ENCODE data around the gene TECPR2. TPM values are rescaled to one million over a fixed set of nuclear protein-coding genes. Genes with fewer than 3 reads are reported as not detected.

The TECPR2 gene
- total and polyA plus RNA-seq, 10 of the 15 experiments (the other 5 are each of a cell fraction or from before 2014, with no cell fraction given), result 0.15 to 10.0 (median 3.0) TPM

- TF ChIP-seq POLR2AphosphoS5 (IDR thresholded peaks at IDR 0.05; ENCODE audit: low read length) (no peak), ZNF622 (IDR thresholded peaks at IDR 0.05) (no peak), BHLHE40 (IDR thresholded peaks at IDR 0.05; ENCODE audit: borderline replicate concordance in 1 of 2, low read depth in 2 of 2, low read length in 1 of 2) (0 out of 4 replicates have a peak, but pooled peaks of 1 of the 2 experiments have one; percentile 8), PKNOX1 (IDR thresholded peaks at IDR 0.05) (no peak), EED (IDR thresholded peaks at IDR 0.05; ENCODE audit: low read depth) (peak; percentile 54; the same call in 1 of the 2 replicates), YBX1 (IDR thresholded peaks at IDR 0.05) (no peak), YY1 (IDR thresholded peaks at IDR 0.05; ENCODE audit: low read depth, low read length) (peak; percentile 87), TCF7 (IDR thresholded peaks at IDR 0.05; ENCODE audit: borderline replicate concordance) (no peak), POU2F2 (IDR thresholded peaks at IDR 0.05; ENCODE audit: borderline replicate concordance, low read depth, low read length) (no peak), RAD21 (IDR thresholded peaks at IDR 0.05; ENCODE audit: insufficient read depth, low read depth, low read length) (peak; percentile 36; the same call in 1 of the 2 replicates), MEF2B (IDR thresholded peaks at IDR 0.05; ENCODE audit: partially characterized antibody, poor library complexity, severe bottlenecking) (no peak), KLF5 (IDR thresholded peaks at IDR 0.05; ENCODE audit: partially characterized antibody) (no peak), TARDBP (IDR thresholded peaks at IDR 0.05; ENCODE audit: borderline replicate concordance) (no peak), IKZF1 (conservative IDR thresholded peaks at IDR 0.05) (peak; percentile 42)
- TF ChIP-seq, protein P1, sequence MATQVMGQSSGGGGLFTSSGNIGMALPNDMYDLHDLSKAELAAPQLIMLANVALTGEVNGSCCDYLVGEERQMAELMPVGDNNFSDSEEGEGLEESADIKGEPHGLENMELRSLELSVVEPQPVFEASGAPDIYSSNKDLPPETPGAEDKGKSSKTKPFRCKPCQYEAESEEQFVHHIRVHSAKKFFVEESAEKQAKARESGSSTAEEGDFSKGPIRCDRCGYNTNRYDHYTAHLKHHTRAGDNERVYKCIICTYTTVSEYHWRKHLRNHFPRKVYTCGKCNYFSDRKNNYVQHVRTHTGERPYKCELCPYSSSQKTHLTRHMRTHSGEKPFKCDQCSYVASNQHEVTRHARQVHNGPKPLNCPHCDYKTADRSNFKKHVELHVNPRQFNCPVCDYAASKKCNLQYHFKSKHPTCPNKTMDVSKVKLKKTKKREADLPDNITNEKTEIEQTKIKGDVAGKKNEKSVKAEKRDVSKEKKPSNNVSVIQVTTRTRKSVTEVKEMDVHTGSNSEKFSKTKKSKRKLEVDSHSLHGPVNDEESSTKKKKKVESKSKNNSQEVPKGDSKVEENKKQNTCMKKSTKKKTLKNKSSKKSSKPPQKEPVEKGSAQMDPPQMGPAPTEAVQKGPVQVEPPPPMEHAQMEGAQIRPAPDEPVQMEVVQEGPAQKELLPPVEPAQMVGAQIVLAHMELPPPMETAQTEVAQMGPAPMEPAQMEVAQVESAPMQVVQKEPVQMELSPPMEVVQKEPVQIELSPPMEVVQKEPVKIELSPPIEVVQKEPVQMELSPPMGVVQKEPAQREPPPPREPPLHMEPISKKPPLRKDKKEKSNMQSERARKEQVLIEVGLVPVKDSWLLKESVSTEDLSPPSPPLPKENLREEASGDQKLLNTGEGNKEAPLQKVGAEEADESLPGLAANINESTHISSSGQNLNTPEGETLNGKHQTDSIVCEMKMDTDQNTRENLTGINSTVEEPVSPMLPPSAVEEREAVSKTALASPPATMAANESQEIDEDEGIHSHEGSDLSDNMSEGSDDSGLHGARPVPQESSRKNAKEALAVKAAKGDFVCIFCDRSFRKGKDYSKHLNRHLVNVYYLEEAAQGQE (IDR thresholded peaks at IDR 0.05; ENCODE audit: low read depth, low read length), result no peak
- TF ChIP-seq, protein P2, sequence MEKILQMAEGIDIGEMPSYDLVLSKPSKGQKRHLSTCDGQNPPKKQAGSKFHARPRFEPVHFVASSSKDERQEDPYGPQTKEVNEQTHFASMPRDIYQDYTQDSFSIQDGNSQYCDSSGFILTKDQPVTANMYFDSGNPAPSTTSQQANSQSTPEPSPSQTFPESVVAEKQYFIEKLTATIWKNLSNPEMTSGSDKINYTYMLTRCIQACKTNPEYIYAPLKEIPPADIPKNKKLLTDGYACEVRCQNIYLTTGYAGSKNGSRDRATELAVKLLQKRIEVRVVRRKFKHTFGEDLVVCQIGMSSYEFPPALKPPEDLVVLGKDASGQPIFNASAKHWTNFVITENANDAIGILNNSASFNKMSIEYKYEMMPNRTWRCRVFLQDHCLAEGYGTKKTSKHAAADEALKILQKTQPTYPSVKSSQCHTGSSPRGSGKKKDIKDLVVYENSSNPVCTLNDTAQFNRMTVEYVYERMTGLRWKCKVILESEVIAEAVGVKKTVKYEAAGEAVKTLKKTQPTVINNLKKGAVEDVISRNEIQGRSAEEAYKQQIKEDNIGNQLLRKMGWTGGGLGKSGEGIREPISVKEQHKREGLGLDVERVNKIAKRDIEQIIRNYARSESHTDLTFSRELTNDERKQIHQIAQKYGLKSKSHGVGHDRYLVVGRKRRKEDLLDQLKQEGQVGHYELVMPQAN (conservative IDR thresholded peaks at IDR 0.05), result no peak
These were observed 45.0 kb upstream of the TECPR2 start (continued) for GRCh38 chr14:102317564-102318248.

Measured in GM12878 (cell line).